ENCODE results near the gene BCL2L1. TPM values are rescaled to one million over a fixed set of nuclear protein-coding genes. Genes with fewer than 3 reads are reported as not detected.

BCL2L1 gene
- total RNA-seq, 1 donor from 2014 or later = 126 TPM

- peak overlapping the region; percentile 100 for H3K27ac ChIP-seq
- no peak for TF ChIP-seq CTCF (IDR thresholded peaks at IDR 0.05)
- no peaks in the 10 kb centered on the region for H3K27me3 ChIP-seq (ENCODE audit: low read depth)
- peaks cover 67% of the 10 kb centered on the region for H3K4me1 ChIP-seq
- intact Hi-C loops (cut with DNase I) = loop anchor here (10.0 kb wide), 1 partner anchor 54 kb away; no protein-coding TSS in a partner anchor
- H3K4me3 ChIP-seq = peak overlapping the region; percentile 98
- DNase-seq (no peak), ATAC-seq (no peak)
- peaks cover 33% of the 10 kb centered on the region for H3K36me3 ChIP-seq
- no peaks in the 10 kb centered on the region for H3K9me3 ChIP-seq
Measured at GRCh38 chr20:31718952-31719643, 3.6 kb downstream of the BCL2L1 start.

- DNase-seq (no peak), ATAC-seq (no peak)
- Histone ChIP-seq H3K4me3 (peak overlapping the region; percentile 98), H3K36me3 (peaks cover 41% of the 10 kb centered on the region), H3K27ac (peak overlapping the region; percentile 100), H3K27me3 (ENCODE audit: low read depth) (no peaks in the 10 kb centered on the region), H3K9me3 (no peaks in the 10 kb centered on the region), H3K4me1 (peaks cover 82% of the 10 kb centered on the region)
- no peak for TF ChIP-seq CTCF (IDR thresholded peaks at IDR 0.05)
- intact Hi-C loops (cut with DNase I) = loop anchor here (10.0 kb wide), 1 partner anchor 53 kb away; no protein-coding TSS in a partner anchor
Measured at GRCh38 chr20:31717478-31718201, 5.0 kb downstream of the BCL2L1 start.

GRCh38 chr20:31716818-31717477, 5.7 kb downstream of the BCL2L1 start:
- no peaks in the 10 kb centered on the region for H3K27me3 ChIP-seq (ENCODE audit: low read depth)
- H3K4me1 ChIP-seq = peaks cover 88% of the 10 kb centered on the region
- H3K36me3 ChIP-seq = peaks cover 41% of the 10 kb centered on the region
- H3K27ac ChIP-seq = peak overlapping the region; percentile 100
- DNase-seq = no peak
- intact Hi-C loops (cut with DNase I) = loop anchor here (10.0 kb wide), 1 partner anchor 52 kb away; no protein-coding TSS in a partner anchor
- ATAC-seq = no peak
- TF ChIP-seq CTCF (IDR thresholded peaks at IDR 0.05) = no peak
- H3K9me3 ChIP-seq = no peaks in the 10 kb centered on the region
- peak overlapping the region; percentile 98 for H3K4me3 ChIP-seq

GRCh38 chr20:31716351-31716750, 6.3 kb downstream of the BCL2L1 start:
- Histone ChIP-seq H3K4me3 (peak overlapping the region; percentile 98), H3K27ac (peak overlapping the region; percentile 100), H3K4me1 (peaks cover 91% of the 10 kb centered on the region), H3K27me3 (ENCODE audit: low read depth) (no peaks in the 10 kb centered on the region), H3K36me3 (peaks cover 41% of the 10 kb centered on the region), H3K9me3 (no peaks in the 10 kb centered on the region)
- DNase-seq = no peak
- intact Hi-C loops (cut with DNase I) = loop anchor here (10.0 kb wide), 1 partner anchor 52 kb away; no protein-coding TSS in a partner anchor
- TF ChIP-seq CTCF (IDR thresholded peaks at IDR 0.05) = no peak
- no peak for ATAC-seq

GRCh38 chr20:31715766-31716165, 6.9 kb downstream of the BCL2L1 start:
- H3K27me3 ChIP-seq (ENCODE audit: low read depth) = no peaks in the 10 kb centered on the region
- peaks cover 43% of the 10 kb centered on the region for H3K36me3 ChIP-seq
- peak overlapping the region; percentile 100 for H3K27ac ChIP-seq
- DNase-seq = no peak
- intact Hi-C loops (cut with DNase I) = loop anchor here (10.0 kb wide), 1 partner anchor 51 kb away; no protein-coding TSS in a partner anchor
- no peaks in the 10 kb centered on the region for H3K9me3 ChIP-seq
- no peak for TF ChIP-seq CTCF (IDR thresholded peaks at IDR 0.05)
- peaks cover 97% of the 10 kb centered on the region for H3K4me1 ChIP-seq
- no peak for ATAC-seq
- H3K4me3 ChIP-seq = no peak overlapping the region
